Body of pancreas (tissue), 4 donors: Measurements from ENCODE around the gene REV3L. TPM values are rescaled to one million over a fixed set of nuclear protein-coding genes. Genes with fewer than 3 reads are reported as not detected.

Source experiments
- ATAC-seq: fragments of 150-250 bp; one replicate; pipeline ENCODE4 v1.9.1; 2016
- DNase-seq, 4 donors: peaks; one replicate each; pipeline ENCODE4 v3.0.0-alpha.2; 2019
- H3K27ac ChIP-seq, 4 donors: fragments of 200-600 bp; sonication (generic); 1 replicate in 3 of 4; 2 replicates in 1 of 4; pipeline versions ENCODE4 v1.5.1 to v1.6.1; 2016 to 2019; ENCODE audit warnings: mild to moderate bottlenecking in 1 of 4, mixed read lengths in 1 of 4, moderate library complexity in 1 of 4
- H3K27me3 ChIP-seq, 2 donors: fragments of 200-600 bp; sonication (generic); one replicate each; pipeline ENCODE4 v1.6.0; 2016; ENCODE audit warnings: mild to moderate bottlenecking in 1 of 2
- H3K36me3 ChIP-seq, 2 donors: fragments of 200-600 bp; sonication (generic); replicated peaks in 1 of 2; 2 replicates each; pipeline ENCODE4 v1.5.1; 2016; ENCODE audit warnings: low read depth in 2 of 2; ENCODE audit not compliant: insufficient read depth in 1 of 2
- H3K4me1 ChIP-seq: fragments of 200-600 bp; sonication (generic); one replicate; pipeline ENCODE4 v1.6.0; 2016
- H3K4me3 ChIP-seq, 2 donors: fragments of 200-600 bp; sonication (generic); 1 replicate in 1 of 2; 2 replicates in 1 of 2; pipeline ENCODE4 v1.5.1; 2016 to 2019
- H3K9me3 ChIP-seq, 3 donors: fragments of 200-600 bp; sonication (generic); 1 replicate in 2 of 3; 2 replicates in 1 of 3; pipeline ENCODE4 v1.5.1; 2016
- POLR2A ChIP-seq, 3 donors: fragments of 450-650 bp; IDR thresholded peaks; one replicate each; pipeline ENCODE4 v1.6.1; 2016; ENCODE audit warnings: antibody characterized with exemption in 3 of 3, mild to moderate bottlenecking in 2 of 3
- whole genome bisulfite sequencing, 2 donors: methylation state at CpG; one replicate each; pipeline ENCODE4 v1.1.5; 2017; 5-methylcytosine and 5-hydroxymethylcytosine counted together
- intact Hi-C: fragments of 100-400 bp; cut with DNase I; formaldehyde crosslinking; loops from one replicate; pipeline ENCODE4 v1.15.1; 2023
- total RNA-seq, 2 donors: library from RNA; depleted of rRNA; stranded (reverse); fragments of >200 nt; gene quantifications; one replicate each; pipeline ENCODE4 v1.1.0, GENCODE V29; 2016
- TF ChIP-seq, protein P1 (sequence below), 7 experiments: fragments of 450-650 bp in 4 of 7; fragments of 200-600 bp in 3 of 7; sonication (generic) in 3 of 7; IDR thresholded peaks; one replicate each; pipeline ENCODE4 v1.5.1; 2016 to 2019; ENCODE audit warnings: antibody characterized with exemption in 7 of 7

Gene REV3L
- total RNA-seq, 2 donors from 2014 or later: 28.3 to 29.7 TPM

DNA sequence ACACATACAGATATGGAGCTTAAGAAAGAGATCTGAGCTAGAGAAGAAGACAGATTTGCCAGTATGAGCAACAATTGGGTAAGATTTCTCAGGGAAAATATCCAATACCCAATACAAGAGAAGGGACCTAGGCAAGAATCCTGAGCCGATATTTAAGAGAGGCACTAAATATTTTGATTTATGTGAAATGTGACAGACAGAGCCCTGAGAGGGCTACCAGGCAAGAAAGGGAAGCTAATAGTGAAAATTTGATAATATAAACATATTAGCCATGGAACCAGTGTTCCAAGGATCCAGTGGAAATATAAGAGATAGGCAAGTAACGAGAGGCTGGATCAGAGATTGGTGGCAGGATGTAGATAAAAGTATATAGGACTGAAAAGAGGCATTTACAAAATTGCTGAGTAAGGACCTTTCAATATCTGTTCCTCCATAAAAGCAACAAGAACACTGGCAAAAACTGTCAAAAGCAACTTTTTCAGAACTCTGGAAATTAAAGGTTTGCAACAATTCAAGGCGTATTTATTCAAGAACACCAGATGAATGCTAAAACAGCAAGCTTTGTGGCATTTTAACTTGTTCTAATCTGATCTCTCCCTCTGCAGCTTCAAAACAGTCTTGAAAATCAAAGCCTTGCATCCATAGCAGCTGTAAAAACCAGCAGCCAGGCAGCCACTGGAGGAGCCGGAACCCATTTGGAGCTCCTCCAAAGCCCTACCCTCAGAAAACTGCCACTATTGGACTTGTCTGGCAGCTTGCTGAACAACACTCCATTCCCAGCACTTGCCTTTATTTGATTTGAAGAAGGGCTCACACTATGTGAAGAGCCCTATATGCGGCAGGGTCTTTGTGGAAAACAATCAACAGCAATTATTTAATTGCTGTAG lies 58.8 kb downstream of the REV3L start:
- H3K4me3 ChIP-seq: no peak overlapping the region
- intact Hi-C loops: no loop called here
- peak; percentile 61 to 80 (median 74) for DNase-seq
- H3K4me1 ChIP-seq: peaks cover 32% of the 10 kb centered on the region
- H3K36me3 ChIP-seq: no peaks in the 10 kb centered on the region
- TF ChIP-seq, protein P1, sequence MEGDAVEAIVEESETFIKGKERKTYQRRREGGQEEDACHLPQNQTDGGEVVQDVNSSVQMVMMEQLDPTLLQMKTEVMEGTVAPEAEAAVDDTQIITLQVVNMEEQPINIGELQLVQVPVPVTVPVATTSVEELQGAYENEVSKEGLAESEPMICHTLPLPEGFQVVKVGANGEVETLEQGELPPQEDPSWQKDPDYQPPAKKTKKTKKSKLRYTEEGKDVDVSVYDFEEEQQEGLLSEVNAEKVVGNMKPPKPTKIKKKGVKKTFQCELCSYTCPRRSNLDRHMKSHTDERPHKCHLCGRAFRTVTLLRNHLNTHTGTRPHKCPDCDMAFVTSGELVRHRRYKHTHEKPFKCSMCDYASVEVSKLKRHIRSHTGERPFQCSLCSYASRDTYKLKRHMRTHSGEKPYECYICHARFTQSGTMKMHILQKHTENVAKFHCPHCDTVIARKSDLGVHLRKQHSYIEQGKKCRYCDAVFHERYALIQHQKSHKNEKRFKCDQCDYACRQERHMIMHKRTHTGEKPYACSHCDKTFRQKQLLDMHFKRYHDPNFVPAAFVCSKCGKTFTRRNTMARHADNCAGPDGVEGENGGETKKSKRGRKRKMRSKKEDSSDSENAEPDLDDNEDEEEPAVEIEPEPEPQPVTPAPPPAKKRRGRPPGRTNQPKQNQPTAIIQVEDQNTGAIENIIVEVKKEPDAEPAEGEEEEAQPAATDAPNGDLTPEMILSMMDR (IDR thresholded peaks at IDR 0.05): peak in 3 of 7 experiments; percentile 12 to 13 (median 12)
- TF ChIP-seq POLR2A (IDR thresholded peaks at IDR 0.05): no peak
- no peak overlapping the region for H3K27ac ChIP-seq
- 52 to 59% methylated on average over 5 of the region's 5 CpGs for WGBS, 2 donors
- ATAC-seq: peak; percentile 68
- H3K27me3 ChIP-seq: no peaks in the 10 kb centered on the region
- no peaks in the 10 kb centered on the region for H3K9me3 ChIP-seq

DNA sequence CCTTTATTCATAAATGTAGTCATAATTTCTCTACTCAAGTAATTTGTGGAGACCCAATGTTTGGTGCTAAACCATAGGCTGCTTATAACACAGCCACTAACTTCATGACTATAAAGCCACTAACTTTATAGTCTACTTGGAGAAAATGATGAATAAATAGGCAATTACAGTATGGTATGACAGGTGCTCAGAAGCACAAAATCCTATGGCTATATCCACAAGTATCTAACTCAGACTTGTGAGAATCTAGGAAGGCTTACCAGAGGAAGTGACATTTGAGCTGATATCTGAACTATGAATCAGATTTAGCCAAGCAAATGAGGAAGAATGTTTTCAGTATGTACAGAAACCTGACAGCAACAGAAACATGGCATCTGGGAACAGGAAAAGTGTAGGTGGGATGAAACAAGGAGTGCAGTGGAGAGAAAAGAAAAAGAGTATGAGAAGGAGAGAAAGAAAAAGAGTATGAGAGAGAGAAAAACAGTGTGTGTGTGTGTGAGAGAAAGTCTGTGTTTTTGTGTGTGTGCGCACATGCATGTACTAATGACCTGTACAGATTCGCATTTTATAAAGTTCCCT lies 59.9 kb downstream of the REV3L start:
- intact Hi-C loops: no loop called here
- no peaks in the 10 kb centered on the region for H3K9me3 ChIP-seq
- no peak overlapping the region for H3K27ac ChIP-seq
- 50 to 66% methylated on average over 2 of the region's 2 CpGs for WGBS, 2 donors
- ATAC-seq: no peak
- peaks cover 36% of the 10 kb centered on the region for H3K4me1 ChIP-seq
- H3K4me3 ChIP-seq: no peak overlapping the region
- no peak for DNase-seq
- H3K27me3 ChIP-seq: no peaks in the 10 kb centered on the region
- no peaks in the 10 kb centered on the region for H3K36me3 ChIP-seq
- no peak for TF ChIP-seq POLR2A (IDR thresholded peaks at IDR 0.05)
- TF ChIP-seq, protein P1 (IDR thresholded peaks at IDR 0.05): no peak

DNA sequence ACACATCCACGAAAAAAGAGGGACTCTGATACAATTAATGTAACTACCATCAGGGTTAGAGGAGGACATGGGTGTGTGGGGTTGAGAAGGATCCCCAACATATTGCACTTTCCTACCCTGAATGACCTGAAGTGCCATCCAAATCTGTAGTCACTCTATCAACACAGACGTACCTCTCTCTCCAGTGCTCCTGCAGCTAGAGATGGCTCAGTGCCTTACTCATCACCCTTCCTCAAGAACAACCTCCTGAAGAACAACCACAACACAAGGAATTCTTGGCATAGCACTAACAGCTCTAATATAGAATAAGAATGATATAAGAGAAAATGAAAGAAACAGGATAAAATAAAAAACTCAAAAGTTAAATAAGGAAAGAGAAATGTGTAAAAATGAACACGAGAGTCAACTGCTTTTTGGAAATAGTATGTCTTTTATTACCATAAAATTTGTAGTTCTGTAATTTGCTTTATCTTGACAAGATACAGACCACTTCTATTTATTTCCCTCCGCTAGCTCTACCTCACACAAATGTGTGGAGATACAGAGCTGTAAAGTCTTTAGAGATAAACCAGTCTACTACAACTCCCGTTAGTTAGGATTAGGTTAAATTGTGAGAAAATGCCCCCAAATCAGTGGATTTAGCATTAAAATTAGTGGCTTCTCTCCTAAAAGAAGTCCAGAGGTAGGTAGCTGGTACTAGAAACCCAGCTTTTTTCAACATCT lies 63.9 kb downstream of the REV3L start:
- no peak overlapping the region for H3K27ac ChIP-seq
- no peak for ATAC-seq
- no peak overlapping the region for H3K4me3 ChIP-seq
- H3K4me1 ChIP-seq: peaks cover 28% of the 10 kb centered on the region
- DNase-seq: no peak
- intact Hi-C loops: no loop called here
- no peaks in the 10 kb centered on the region for H3K9me3 ChIP-seq
- no peaks in the 10 kb centered on the region for H3K36me3 ChIP-seq
- TF ChIP-seq POLR2A (IDR thresholded peaks at IDR 0.05): no peak
- TF ChIP-seq, protein P1 (IDR thresholded peaks at IDR 0.05): no peak
- WGBS, 2 donors: 82 to 91% methylated on average over 5 of the region's 5 CpGs
- H3K27me3 ChIP-seq: no peaks in the 10 kb centered on the region

DNA sequence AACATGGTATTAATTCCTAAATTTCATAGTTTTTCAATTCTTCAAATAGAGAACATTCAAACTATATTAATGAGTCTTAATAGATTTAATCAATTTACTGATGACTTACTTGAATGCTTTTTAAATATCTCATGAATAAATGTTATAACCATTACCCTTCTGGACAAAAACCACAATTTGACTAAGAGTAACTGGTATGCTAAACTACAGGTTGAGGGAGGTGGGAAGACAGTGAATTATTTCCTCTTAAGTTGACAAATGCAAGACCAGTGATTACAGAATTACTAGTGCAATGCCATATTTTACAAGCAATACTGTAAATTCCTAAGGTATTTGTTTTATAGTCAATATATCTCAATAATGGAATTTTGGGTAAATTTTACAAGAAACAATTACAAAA lies 65.1 kb downstream of the REV3L start:
- Histone ChIP-seq H3K27ac (no peak overlapping the region), H3K27me3 (no peaks in the 10 kb centered on the region), H3K9me3 (no peaks in the 10 kb centered on the region), H3K4me3 (no peak overlapping the region), H3K36me3 (no peaks in the 10 kb centered on the region), H3K4me1 (peaks cover 16% of the 10 kb centered on the region)
- no peak for DNase-seq
- TF ChIP-seq POLR2A (IDR thresholded peaks at IDR 0.05): no peak
- TF ChIP-seq, protein P1 (IDR thresholded peaks at IDR 0.05): no peak
- ATAC-seq: no peak
- intact Hi-C loops: no loop called here
